ENCODE data around the gene PEX10. TPM values are rescaled to one million over a fixed set of nuclear protein-coding genes. Genes with fewer than 3 reads are reported as not detected.

PEX10 gene
- total and polyA plus RNA-seq, 2 of the 8 experiments (the other 6 are each of a cell fraction or from before 2014, with no cell fraction given), result 24.3 to 26.9 TPM

DNA sequence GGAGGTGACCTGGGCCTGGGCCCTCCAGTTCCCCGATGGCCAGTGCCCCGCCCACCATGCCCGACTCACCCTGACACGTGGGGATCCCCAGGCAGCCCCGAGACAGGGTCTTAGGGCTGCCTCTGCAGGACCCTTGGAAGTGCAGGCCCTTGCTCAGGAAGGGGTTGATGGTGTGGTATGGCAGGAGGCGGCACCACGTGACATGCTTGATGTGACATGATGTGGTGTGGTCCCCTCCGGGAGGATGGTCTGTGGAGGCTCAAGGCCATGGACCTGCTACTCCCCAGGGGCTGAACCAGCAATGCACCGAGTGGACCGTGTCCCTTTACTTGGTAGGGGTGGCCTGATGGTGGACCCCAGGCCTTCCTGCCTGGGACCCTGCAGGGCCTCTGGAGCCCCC, 41.9 kb upstream of the PEX10 start:
- Histone ChIP-seq H2AK5ac (ENCODE audit: low read depth, low read length) (no peak overlapping the region; the same call in 1 of the 2 replicates), H3K27ac (ENCODE audit: low read depth, low read length) (no peak overlapping the region), H3K27me3 (replicated peaks in 1 of 4; ENCODE audit: control insufficient read depth in 3 of 4, extremely low read depth in 1 of 4, insufficient read depth in 3 of 4, low read length in 3 of 4) (no peaks in the 10 kb centered on the region; a peak in 1 of 7 replicates), H3K56ac (replicated peaks; ENCODE audit: insufficient read length, low read depth, low read length) (no peak overlapping the region), H3K4me2 (ENCODE audit: insufficient read depth in 1 of 2, low read depth in 2 of 2, low read length in 2 of 2) (no peak overlapping the region), H2BK20ac (ENCODE audit: low read length) (no peak overlapping the region), H2BK5ac (ENCODE audit: low read depth, low read length) (no peak overlapping the region), H2BK120ac (replicated peaks; ENCODE audit: low read depth, low read length) (no peak overlapping the region), H2BK12ac (ENCODE audit: low read depth, low read length) (no peak overlapping the region), H3K4me3 (ENCODE audit: extremely low read depth in 1 of 4, insufficient read depth in 2 of 4, low read depth in 3 of 4, low read length in 4 of 4) (no peak overlapping the region), H3K23me2 (ENCODE audit: low read depth, low read length) (no peaks in the 10 kb centered on the region), H3K9me3 (ENCODE audit: insufficient read depth in 2 of 2, low read depth in 1 of 2, low read length in 1 of 2) (no peaks in the 10 kb centered on the region), H3K36me3 (ENCODE audit: control insufficient read depth in 2 of 4, insufficient read depth in 4 of 4, low read length in 3 of 4) (no peaks in the 10 kb centered on the region), H3K79me2 (ENCODE audit: control insufficient read depth in 1 of 2, insufficient read depth in 2 of 2, low read length in 2 of 2) (no peaks in the 10 kb centered on the region), H4K8ac (ENCODE audit: extremely low read depth, insufficient read depth, low read length) (peak overlapping the region; percentile 25; the same call in 1 of the 2 replicates), H3K18ac (ENCODE audit: extremely low read depth, low read length) (no peak overlapping the region), H3K4ac (replicated peaks; ENCODE audit: insufficient read length, low read depth, low read length) (no peak overlapping the region), H3K79me1 (ENCODE audit: low read depth, low read length) (no peaks in the 10 kb centered on the region), H3K23ac (ENCODE audit: insufficient read length) (no peak overlapping the region), H4K5ac (ENCODE audit: insufficient read length, low read depth, low read length) (no peak overlapping the region), H3K4me1 (replicated peaks in 1 of 4; ENCODE audit: control insufficient read depth in 3 of 4, insufficient read depth in 4 of 4, low read length in 3 of 4) (peaks cover 0 to 5% (median 3%) of the 10 kb centered on the region in 4 experiments; a peak in 4 of 7 replicates), H4K20me1 (replicated peaks in 1 of 2; ENCODE audit: control insufficient read depth in 1 of 2, insufficient read depth in 2 of 2, low read length in 2 of 2) (peaks cover 0 to 1% of the 10 kb centered on the region in 2 experiments), H3K9ac (replicated peaks in 1 of 4; ENCODE audit: extremely low read depth in 1 of 4, low read depth in 3 of 4, low read length in 3 of 4) (no peak overlapping the region), H3K14ac (ENCODE audit: insufficient read length) (no peak overlapping the region), H2BK15ac (ENCODE audit: low read length) (no peak overlapping the region), H2AFZ (ENCODE audit: low read length) (no peak overlapping the region), H4K91ac (replicated peaks; ENCODE audit: insufficient read length, low read length) (no peak overlapping the region)
- WGBS, 2 experiments (ENCODE audit: extremely low coverage in 1 of 2, insufficient coverage in 1 of 2, insufficient read length in 1 of 2, insufficient replicate concordance in 2 of 2, low coverage in 1 of 2, low lambda C conversion rate in 2 of 2, missing lambda C conversion rate in 1 of 2), result 87% methylated on average over 10 of the region's 10 CpGs; no CpG with 5 or more reads in 1 of the 2 experiments
- POLR2A ChIA-PET (ENCODE audit: partially characterized antibody), result no interaction called here
- CTCF ChIA-PET (ENCODE audit: partially characterized antibody), result no interaction called here
- FAIRE-seq, result no peak
- DNase-seq (ENCODE audit: low read depth in 1 of 2, low spot score in 2 of 2), result no peak
- TF ChIP-seq SIN3A (conservative IDR thresholded peaks at IDR 0.05 in 1 of 2, IDR thresholded peaks at IDR 0.05 in 1 of 2; ENCODE audit: low read depth in 1 of 2, low read length in 2 of 2) (no peak), SP2 (IDR thresholded peaks at IDR 0.05; ENCODE audit: low read length) (no peak), SP4 (IDR thresholded peaks at IDR 0.05; ENCODE audit: low read length) (no peak), RNF2 (IDR thresholded peaks at IDR 0.05; ENCODE audit: borderline replicate concordance, low read depth, low read length, missing control alignments, poor library complexity, severe bottlenecking) (no peak)
- TF ChIP-seq, protein P1, sequence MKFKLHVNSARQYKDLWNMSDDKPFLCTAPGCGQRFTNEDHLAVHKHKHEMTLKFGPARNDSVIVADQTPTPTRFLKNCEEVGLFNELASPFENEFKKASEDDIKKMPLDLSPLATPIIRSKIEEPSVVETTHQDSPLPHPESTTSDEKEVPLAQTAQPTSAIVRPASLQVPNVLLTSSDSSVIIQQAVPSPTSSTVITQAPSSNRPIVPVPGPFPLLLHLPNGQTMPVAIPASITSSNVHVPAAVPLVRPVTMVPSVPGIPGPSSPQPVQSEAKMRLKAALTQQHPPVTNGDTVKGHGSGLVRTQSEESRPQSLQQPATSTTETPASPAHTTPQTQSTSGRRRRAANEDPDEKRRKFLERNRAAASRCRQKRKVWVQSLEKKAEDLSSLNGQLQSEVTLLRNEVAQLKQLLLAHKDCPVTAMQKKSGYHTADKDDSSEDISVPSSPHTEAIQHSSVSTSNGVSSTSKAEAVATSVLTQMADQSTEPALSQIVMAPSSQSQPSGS (IDR thresholded peaks at IDR 0.05; ENCODE audit: low read length), result no peak

All from H1 (cell line).